Caco-2 (cell line): Measurements from ENCODE around the gene CGNL1. TPM values are rescaled to one million over a fixed set of nuclear protein-coding genes. Genes with fewer than 3 reads are reported as not detected.

ENCODE experiments used
- BruUV-seq: library from RNA; stranded (reverse); fragments of 400-500 nt; replicated peaks from 2 replicates; lab custom pipeline; 2021; lab: Mats Ljungman, UMichigan
- CTCF ChIA-PET: fragments of 300-600 bp; sonication (Branson Sonifier 250); formaldehyde crosslinking; loops from one replicate; lab custom pipeline; 2022; ENCODE audit warnings: antibody characterized with exemption; lab: Charles Lee
- POLR2A ChIA-PET: fragments of 300-600 bp; sonication (Branson Sonifier 250); formaldehyde crosslinking; loops from one replicate; lab custom pipeline; 2022; ENCODE audit warnings: antibody characterized with exemption; lab: Charles Lee
- DNase-seq, 2 experiments: peaks; one replicate each; pipeline versions ENCODE4 v3.0.0 to v3.0.0-alpha.2; 2020 to 2022
- H3K27me3 ChIP-seq: replicated peaks from 2 replicates; pipeline ENCODE4 v1.6.0; 2011; ENCODE audit warnings: low read length; ENCODE audit not compliant: control insufficient read depth, insufficient read depth
- H3K36me3 ChIP-seq: 2 replicates; pipeline ENCODE4 v1.5.1; 2011; ENCODE audit warnings: low read length; ENCODE audit not compliant: control insufficient read depth, insufficient read depth
- H3K4me1 ChIP-seq: fragments of 250-450 bp; sonication (Bioruptor Pico); 2 replicates; pipeline ENCODE4 v1.5.1; 2020; ENCODE audit warnings: mild to moderate bottlenecking
- H3K4me3 ChIP-seq: 2 replicates; pipeline ENCODE4 v1.5.1; 2011; ENCODE audit warnings: low read depth, mild to moderate bottlenecking, control low read depth, low read length
- H3K9me3 ChIP-seq: fragments of 250-450 bp; sonication (Bioruptor Pico); 2 replicates; pipeline ENCODE4 v1.5.1; 2020; ENCODE audit warnings: mild to moderate bottlenecking, moderate library complexity
- H3K27ac Mint-ChIP-seq: one replicate; pipeline ENCODE4 v1.8.0; 2022; ENCODE audit warnings: mixed read lengths; ENCODE audit not compliant: unreplicated experiment
- H3K27me3 Mint-ChIP-seq: one replicate; pipeline ENCODE4 v1.8.0; 2022; ENCODE audit warnings: mixed read lengths; ENCODE audit not compliant: insufficient read depth, unreplicated experiment
- H3K36me3 Mint-ChIP-seq: one replicate; pipeline ENCODE4 v1.8.0; 2022; ENCODE audit warnings: mild to moderate bottlenecking, mixed read lengths; ENCODE audit not compliant: insufficient read depth, unreplicated experiment
- H3K4me1 Mint-ChIP-seq: one replicate; pipeline ENCODE4 v1.8.0; 2022; ENCODE audit warnings: low read depth, mixed read lengths; ENCODE audit not compliant: unreplicated experiment
- H3K4me3 Mint-ChIP-seq: one replicate; pipeline ENCODE4 v1.8.0; 2022; ENCODE audit warnings: mild to moderate bottlenecking, moderate library complexity, mixed read lengths; ENCODE audit not compliant: unreplicated experiment
- H3K9me3 Mint-ChIP-seq: one replicate; pipeline ENCODE4 v1.8.0; 2022; ENCODE audit warnings: mixed read lengths; ENCODE audit not compliant: unreplicated experiment
- CTCF ChIP-seq, 2 experiments: fragments of 200-600 bp in 1 of 2; IDR thresholded peaks; 1 replicate in 1 of 2; 2 replicates in 1 of 2; pipeline versions ENCODE4 v1.5.1 to v1.8.0; 2011 to 2022; ENCODE audit warnings: antibody characterized with exemption in 1 of 2, control low read depth in 1 of 2, inconsistent platforms in 1 of 2, low read depth in 1 of 2, low read length in 1 of 2, mild to moderate bottlenecking in 1 of 2, moderate library complexity in 1 of 2; ENCODE audit not compliant: insufficient read depth in 1 of 2, severe bottlenecking in 1 of 2, unreplicated experiment in 1 of 2
- intact Hi-C: fragments of 100-400 bp; cut with micrococcal nuclease; formaldehyde crosslinking; loops from one replicate; pipeline ENCODE4 v1.10.0; 2022; ENCODE audit not compliant: unreplicated experiment
- total RNA-seq: library from RNA; stranded (reverse); gene quantifications from 2 replicates; pipeline ENCODE4 v1.2.3, GENCODE V29; 2022

CGNL1 gene
- total RNA-seq, 1 experiment from 2014 or later: 8.3 TPM

GRCh38 chr15:57509965-57510364 lies 133.7 kb downstream of the CGNL1 start:
- H3K4me3 ChIP-seq: no peak overlapping the region
- no peaks in the 10 kb centered on the region for H3K27me3 ChIP-seq
- POLR2A ChIA-PET: no interaction called here
- Mint-ChIP-seq H3K36me3 (peaks cover 10% of the 10 kb centered on the region), H3K27me3 (no peaks in the 10 kb centered on the region), H3K4me1 (peaks cover 31% of the 10 kb centered on the region), H3K9me3 (no peaks in the 10 kb centered on the region), H3K4me3 (no peak overlapping the region), H3K27ac (no peak overlapping the region)
- DNase-seq: no peak
- no peaks in the 10 kb centered on the region for H3K9me3 ChIP-seq
- TF ChIP-seq CTCF (IDR thresholded peaks at IDR 0.05; ENCODE audit: insufficient read depth in 1 of 2, low read depth in 1 of 2, low read length in 1 of 2, severe bottlenecking in 1 of 2, unreplicated experiment in 1 of 2): no peak
- H3K36me3 ChIP-seq: no peaks in the 10 kb centered on the region
- peaks cover 29% of the 10 kb centered on the region for H3K4me1 ChIP-seq
- no TSS peak for BruUV-seq
- intact Hi-C loops: no loop called here
- CTCF ChIA-PET: no interaction called here

GRCh38 chr15:57510647-57511046 lies 134.3 kb downstream of the CGNL1 start:
- no TSS peak for BruUV-seq
- ChIA-PET CTCF (no interaction called here), POLR2A (no interaction called here)
- Histone ChIP-seq H3K9me3 (no peaks in the 10 kb centered on the region), H3K36me3 (no peaks in the 10 kb centered on the region), H3K27me3 (no peaks in the 10 kb centered on the region), H3K4me3 (no peak overlapping the region), H3K4me1 (peaks cover 22% of the 10 kb centered on the region)
- no peak for DNase-seq
- no peaks in the 10 kb centered on the region for H3K27me3 Mint-ChIP-seq
- no peak overlapping the region for H3K27ac Mint-ChIP-seq
- peaks cover 25% of the 10 kb centered on the region for H3K4me1 Mint-ChIP-seq
- H3K9me3 Mint-ChIP-seq: no peaks in the 10 kb centered on the region
- peaks cover 9% of the 10 kb centered on the region for H3K36me3 Mint-ChIP-seq
- no peak for TF ChIP-seq CTCF (IDR thresholded peaks at IDR 0.05; ENCODE audit: insufficient read depth in 1 of 2, low read depth in 1 of 2, low read length in 1 of 2, severe bottlenecking in 1 of 2, unreplicated experiment in 1 of 2)
- intact Hi-C loops: no loop called here
- H3K4me3 Mint-ChIP-seq: no peak overlapping the region

GRCh38 chr15:57516327-57517029 lies 140.2 kb downstream of the CGNL1 start:
- no peak overlapping the region for H3K27ac Mint-ChIP-seq
- BruUV-seq: no TSS peak
- H3K4me1 Mint-ChIP-seq: no peaks in the 10 kb centered on the region
- no peak for TF ChIP-seq CTCF (IDR thresholded peaks at IDR 0.05; ENCODE audit: insufficient read depth in 1 of 2, low read depth in 1 of 2, low read length in 1 of 2, severe bottlenecking in 1 of 2, unreplicated experiment in 1 of 2)
- POLR2A ChIA-PET: no interaction called here
- Histone ChIP-seq H3K4me1 (no peaks in the 10 kb centered on the region), H3K36me3 (no peaks in the 10 kb centered on the region), H3K4me3 (no peak overlapping the region), H3K9me3 (no peaks in the 10 kb centered on the region), H3K27me3 (no peaks in the 10 kb centered on the region)
- H3K36me3 Mint-ChIP-seq: no peaks in the 10 kb centered on the region
- intact Hi-C loops: no loop called here
- H3K4me3 Mint-ChIP-seq: no peak overlapping the region
- CTCF ChIA-PET: no interaction called here
- no peaks in the 10 kb centered on the region for H3K9me3 Mint-ChIP-seq
- no peak for DNase-seq
- no peaks in the 10 kb centered on the region for H3K27me3 Mint-ChIP-seq
